CD1c-positive myeloid dendritic cell (primary cell): ENCODE data around the gene GPA33.

Experiments used
- DNase-seq: peaks from one replicate; pipeline ENCODE4 v3.0.0-alpha.2; 2016; ENCODE audit errors: extremely low spot score

Gene GPA33

GRCh38 chr1:167086033-167086432 is 4.1 kb downstream of the GPA33 start:
- no peak for DNase-seq

GRCh38 chr1:167084757-167085156 is 5.4 kb downstream of the GPA33 start:
- no peak for DNase-seq

GRCh38 chr1:167083871-167084270 is 6.3 kb downstream of the GPA33 start:
- DNase-seq, result no peak

GRCh38 chr1:167083066-167083665 is 7.0 kb downstream of the GPA33 start:
- DNase-seq, result no peak

- peak; percentile 80 for DNase-seq
These were observed 7.6 kb downstream of the GPA33 start for GRCh38 chr1:167082511-167083027.

- DNase-seq, result no peak
These were observed 8.5 kb downstream of the GPA33 start for GRCh38 chr1:167081594-167082156.

- DNase-seq, result no peak
These were observed 12.3 kb downstream of the GPA33 start for GRCh38 chr1:167077868-167078210.

GRCh38 chr1:167077128-167077867 is 12.9 kb downstream of the GPA33 start:
- no peak for DNase-seq

- no peak for DNase-seq
These were observed 14.0 kb downstream of the GPA33 start for GRCh38 chr1:167076136-167076710.

- no peak for DNase-seq
These were observed 18.9 kb downstream of the GPA33 start for GRCh38 chr1:167071286-167071685.

GRCh38 chr1:167068761-167069160 is 21.4 kb downstream of the GPA33 start:
- no peak for DNase-seq

- no peak for DNase-seq
These were observed 22.3 kb downstream of the GPA33 start for GRCh38 chr1:167067904-167068303.

GRCh38 chr1:167066333-167067122 is 23.6 kb downstream of the GPA33 start:
- DNase-seq, result peak; percentile 85

GRCh38 chr1:167065471-167065870 is 24.7 kb downstream of the GPA33 start:
- DNase-seq, result no peak

GRCh38 chr1:167064621-167065020 is 25.6 kb downstream of the GPA33 start:
- no peak for DNase-seq

- DNase-seq, result no peak
These were observed 29.1 kb downstream of the GPA33 start for GRCh38 chr1:167061073-167061464.

GRCh38 chr1:167060141-167061072 is 29.8 kb downstream of the GPA33 start:
- no peak for DNase-seq

- DNase-seq, result no peak
These were observed 30.4 kb downstream of the GPA33 start for GRCh38 chr1:167059809-167060107.

- DNase-seq, result peak; percentile 76
These were observed 30.9 kb downstream of the GPA33 start for GRCh38 chr1:167059045-167059808.

GRCh38 chr1:167057241-167057688 is 32.9 kb downstream of the GPA33 start:
- no peak for DNase-seq
